ENCODE data around the gene COPS7A.

COPS7A gene

GRCh38 chr12:6752921-6753771, 29.3 kb downstream of the COPS7A start, which contains the start of gene MLF2:
Gene MLF2 (minus strand): TSS chr12:6753141. CDS start chr12:6752334, 807 bp downstream.
- TF ChIP-seq, protein P1, sequence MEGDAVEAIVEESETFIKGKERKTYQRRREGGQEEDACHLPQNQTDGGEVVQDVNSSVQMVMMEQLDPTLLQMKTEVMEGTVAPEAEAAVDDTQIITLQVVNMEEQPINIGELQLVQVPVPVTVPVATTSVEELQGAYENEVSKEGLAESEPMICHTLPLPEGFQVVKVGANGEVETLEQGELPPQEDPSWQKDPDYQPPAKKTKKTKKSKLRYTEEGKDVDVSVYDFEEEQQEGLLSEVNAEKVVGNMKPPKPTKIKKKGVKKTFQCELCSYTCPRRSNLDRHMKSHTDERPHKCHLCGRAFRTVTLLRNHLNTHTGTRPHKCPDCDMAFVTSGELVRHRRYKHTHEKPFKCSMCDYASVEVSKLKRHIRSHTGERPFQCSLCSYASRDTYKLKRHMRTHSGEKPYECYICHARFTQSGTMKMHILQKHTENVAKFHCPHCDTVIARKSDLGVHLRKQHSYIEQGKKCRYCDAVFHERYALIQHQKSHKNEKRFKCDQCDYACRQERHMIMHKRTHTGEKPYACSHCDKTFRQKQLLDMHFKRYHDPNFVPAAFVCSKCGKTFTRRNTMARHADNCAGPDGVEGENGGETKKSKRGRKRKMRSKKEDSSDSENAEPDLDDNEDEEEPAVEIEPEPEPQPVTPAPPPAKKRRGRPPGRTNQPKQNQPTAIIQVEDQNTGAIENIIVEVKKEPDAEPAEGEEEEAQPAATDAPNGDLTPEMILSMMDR (conservative IDR thresholded peaks at IDR 0.05): no peak; the same call in 1 of the 2 replicates
- TF ChIP-seq ZFX (IDR thresholded peaks at IDR 0.05): peak; percentile 96
- peak within 1 kb of the TSS; percentile 98 for H3K27ac ChIP-seq

DNA sequence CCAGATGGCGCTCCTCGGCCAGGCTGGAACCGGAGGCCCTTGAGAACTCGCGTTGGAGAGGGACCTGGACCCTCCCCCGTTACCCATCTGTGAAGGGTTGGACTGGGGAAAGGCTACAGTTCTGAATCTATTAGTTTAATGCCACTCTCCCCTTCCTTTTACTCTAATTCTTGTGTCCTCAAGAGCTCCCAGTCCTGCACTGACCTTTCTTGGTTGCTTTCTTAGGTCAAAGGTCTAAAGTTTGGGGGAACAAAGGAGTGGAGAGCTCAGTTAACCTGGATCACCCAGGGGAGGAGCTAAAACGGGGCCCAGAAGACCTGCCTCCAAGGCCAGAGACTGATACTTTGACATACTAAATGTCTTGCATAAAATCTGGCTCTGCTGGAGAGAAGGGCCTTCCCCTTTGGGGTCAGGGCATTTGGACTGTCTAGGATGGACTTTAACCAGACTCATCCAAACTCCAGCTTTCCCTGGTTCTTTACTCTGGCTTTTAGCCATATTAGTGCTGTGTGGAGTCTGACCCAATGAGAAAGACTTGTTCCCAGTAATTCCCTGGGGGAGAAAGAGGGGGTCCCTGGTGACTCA, 30.0 kb downstream of the COPS7A start:
- H3K27ac ChIP-seq: peak overlapping the region; percentile 98
- TF ChIP-seq ZFX (IDR thresholded peaks at IDR 0.05): no peak
- TF ChIP-seq, protein P1 (conservative IDR thresholded peaks at IDR 0.05): peak; percentile 98; the same call in 1 of the 2 replicates

DNA sequence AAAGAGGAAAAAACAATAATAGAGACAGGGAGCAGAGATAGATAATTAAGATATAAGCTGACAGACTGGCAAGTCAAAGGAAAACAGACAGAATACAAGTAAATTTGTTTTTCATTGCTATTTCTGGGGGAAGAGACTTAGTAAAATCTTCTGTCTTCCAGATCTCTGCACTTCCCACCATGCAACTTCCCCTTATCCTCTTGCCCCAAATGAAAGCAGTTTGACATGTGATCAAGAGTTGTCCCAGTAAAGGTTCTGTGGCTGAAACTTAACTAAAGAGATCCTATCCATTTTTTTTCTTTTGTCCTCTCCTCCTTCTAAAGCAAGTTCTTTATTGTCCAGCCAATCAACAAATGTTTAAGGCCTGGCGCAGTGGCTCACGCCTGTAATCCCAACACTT, 30.6 kb downstream of the COPS7A start:
- no peak for TF ChIP-seq ZFX (IDR thresholded peaks at IDR 0.05)
- TF ChIP-seq, protein P1 (conservative IDR thresholded peaks at IDR 0.05): no peak

DNA sequence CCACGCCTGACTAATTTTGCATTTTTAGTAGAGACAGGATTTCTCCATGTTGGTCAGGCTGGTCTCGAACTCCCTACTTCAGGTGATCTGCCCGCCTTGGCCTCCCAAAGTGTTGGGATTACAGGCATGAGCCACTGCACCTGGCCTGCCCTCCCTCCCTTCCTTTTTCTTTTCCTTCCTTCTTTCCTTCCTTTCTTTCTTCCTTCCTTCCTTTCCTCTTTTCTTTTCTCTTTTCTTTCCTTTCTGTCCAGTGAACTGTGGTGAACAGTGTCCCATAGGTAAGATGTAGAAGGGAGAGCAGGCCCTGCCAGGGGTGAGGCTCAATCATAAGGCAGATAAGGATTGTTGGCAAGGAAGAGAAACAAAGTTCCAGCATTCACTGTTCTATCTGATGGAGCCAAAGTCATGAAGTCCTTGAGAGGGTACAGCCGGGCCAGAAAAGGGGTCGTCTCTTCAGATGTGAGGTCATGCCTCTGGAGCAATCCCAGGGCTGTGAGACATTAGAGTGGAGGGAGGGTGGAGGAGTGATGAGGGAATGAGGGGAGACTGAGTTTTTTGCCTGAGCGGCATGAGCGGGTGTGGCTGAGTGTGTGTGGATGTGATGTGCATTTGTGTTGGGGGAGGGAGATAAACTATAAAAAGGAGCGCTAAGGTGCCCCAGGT, 33.3 kb downstream of the COPS7A start:
- no peak overlapping the region for H3K27ac ChIP-seq
- TF ChIP-seq, protein P1 (conservative IDR thresholded peaks at IDR 0.05): no peak
- TF ChIP-seq ZFX (IDR thresholded peaks at IDR 0.05): no peak

More for the DNA sequence above, 30.6 kb downstream of the COPS7A start:
- H3K27ac ChIP-seq: no peak overlapping the region

GRCh38 chr12:6758506-6759095, 34.8 kb downstream of the COPS7A start:
- no peak overlapping the region for H3K27ac ChIP-seq
- TF ChIP-seq ZFX (IDR thresholded peaks at IDR 0.05): no peak
- TF ChIP-seq, protein P1 (conservative IDR thresholded peaks at IDR 0.05): no peak

DNA sequence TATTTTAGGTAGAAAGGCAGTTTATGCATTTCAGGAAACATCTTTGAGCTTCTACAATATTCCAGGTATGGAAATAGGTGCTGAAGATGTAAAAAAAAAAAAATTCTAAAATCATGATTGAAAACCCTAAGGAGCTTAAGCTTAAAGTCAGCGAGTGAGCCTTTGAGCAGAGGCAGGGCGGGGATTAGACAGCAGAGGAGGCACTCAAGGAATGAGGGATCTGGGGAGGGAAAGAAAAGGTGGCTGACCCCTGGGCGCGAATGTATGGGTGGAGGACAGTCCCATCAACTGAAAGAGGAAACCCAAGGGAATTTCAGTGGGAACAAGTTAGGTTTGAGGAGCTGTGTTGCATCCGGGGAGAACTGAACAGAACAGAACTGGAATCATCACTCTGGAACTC, 35.9 kb downstream of the COPS7A start:
- TF ChIP-seq, protein P1 (conservative IDR thresholded peaks at IDR 0.05): no peak
- no peak for TF ChIP-seq ZFX (IDR thresholded peaks at IDR 0.05)
- H3K27ac ChIP-seq: no peak overlapping the region

All from C4-2B (cell line).